Measurements from ENCODE around the gene RELN.

DNA sequence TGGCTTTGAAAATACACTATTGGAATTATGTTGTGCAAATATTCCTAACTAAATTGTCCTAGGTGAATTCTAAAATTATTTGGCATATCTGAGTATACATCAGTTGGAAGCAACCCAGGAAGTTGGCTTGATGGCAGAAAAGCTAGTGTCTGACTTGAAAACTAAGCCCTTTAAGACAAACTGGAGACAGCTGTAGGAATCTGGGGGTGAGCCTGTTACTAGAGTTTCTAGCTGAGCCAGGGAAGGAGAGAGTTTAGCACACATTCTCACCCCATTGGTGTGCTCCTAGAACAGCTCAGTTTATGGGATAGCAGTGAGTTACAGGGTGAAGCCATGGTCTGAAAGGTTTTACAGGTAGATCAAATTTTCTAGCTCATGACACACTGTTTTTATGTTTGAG is 333.2 kb downstream of the RELN start:
- no peak for TF ChIP-seq CTCF (IDR thresholded peaks at IDR 0.05)
- no peak for TF ChIP-seq POLR2A (IDR thresholded peaks at IDR 0.05)
